HepG2 (cell line): ENCODE data around the gene FAM170A. TPM values are rescaled to one million over a fixed set of nuclear protein-coding genes. Genes with fewer than 3 reads are reported as not detected.

ENCODE experiments used
- ATAC-seq: fragments of 200-7000 bp; cut with Tn5 transposase; 3 replicates; pipeline ENCODE4 v1.9.1; 2020; ENCODE audit warnings: mild to moderate bottlenecking, moderate library complexity
- BruUV-seq: library from RNA; stranded (reverse); fragments of 400-500 nt; replicated peaks from 2 replicates; lab custom pipeline; 2021; lab: Mats Ljungman, UMichigan
- CTCF ChIA-PET: fragments of 300-600 bp; formaldehyde crosslinking; extraction: SDS; loops from one replicate; lab custom pipeline; 2021; ENCODE audit warnings: low total read pairs, inconsistent platforms, low intra/inter-chr PET ratio; lab: Yijun Ruan, JAX
- POLR2A ChIA-PET: fragments of 350-600 bp; sonication (Branson Sonifier 250); formaldehyde crosslinking; loops from one replicate; lab custom pipeline; 2020; ENCODE audit warnings: antibody characterized with exemption, inconsistent platforms; lab: Yijun Ruan, JAX
- DNase-seq: peaks from one replicate; pipeline ENCODE4 v3.0.0-alpha.2; 2015; ENCODE audit warnings: low spot score
- FAIRE-seq: peaks from 3 replicates; lab custom pipeline; 2011; peaks lifted over from hg19 to GRCh38; lab: Jason Lieb, UNC
- H2AFZ ChIP-seq: one replicate; pipeline ENCODE4 v1.6.1; 2011; ENCODE audit warnings: low read length, inconsistent platforms
- H3K27ac ChIP-seq: fragments of 300-600 bp; 3 replicates; pipeline ENCODE4 v1.8.0; 2011; ENCODE audit warnings: mixed run types, mild to moderate bottlenecking, mixed read lengths, low read length, inconsistent platforms; ENCODE audit not compliant: insufficient read depth; ENCODE audit errors: extremely low read length
- H3K27me3 ChIP-seq, 2 experiments: fragments of 200-600 bp in 1 of 2; 2 replicates in 1 of 2; 3 replicates in 1 of 2; pipeline versions ENCODE4 v1.6.0 to v1.8.0; 2011; ENCODE audit warnings: low read length in 2 of 2, mild to moderate bottlenecking in 2 of 2, moderate library complexity in 2 of 2, inconsistent platforms in 1 of 2; ENCODE audit not compliant: insufficient read depth in 2 of 2, control insufficient read depth in 1 of 2
- H3K36me3 ChIP-seq, 2 experiments: fragments of 200-600 bp in 1 of 2; replicated peaks in 1 of 2; 2 replicates in 1 of 2; 3 replicates in 1 of 2; pipeline versions ENCODE4 v1.5.1 to v1.8.0; 2011; ENCODE audit warnings: low read length in 2 of 2, inconsistent platforms in 1 of 2; ENCODE audit not compliant: insufficient read depth in 2 of 2, control insufficient read depth in 1 of 2
- H3K4me1 ChIP-seq: 2 replicates; pipeline ENCODE4 v1.5.1; 2012; ENCODE audit warnings: low read length, inconsistent platforms; ENCODE audit not compliant: insufficient read depth
- H3K4me2 ChIP-seq: 2 replicates; pipeline ENCODE4 v1.6.0; 2011; ENCODE audit warnings: low read depth, low read length, inconsistent platforms
- H3K4me3 ChIP-seq, 3 experiments: fragments of 200-600 bp in 1 of 3; sonication (generic), shearing (Covaris generic) in 1 of 3; replicated peaks in 1 of 3; 2 replicates each; pipeline ENCODE4 v1.5.1; 2011 to 2016; ENCODE audit warnings: low read length in 3 of 3, inconsistent platforms in 2 of 3, low read depth in 2 of 3, mild to moderate bottlenecking in 2 of 3, control low read depth in 1 of 3, mixed read lengths in 1 of 3; ENCODE audit not compliant: insufficient read depth in 1 of 3
- H3K79me2 ChIP-seq: one replicate; pipeline ENCODE4 v1.6.1; 2011; ENCODE audit warnings: low read length, inconsistent platforms; ENCODE audit not compliant: insufficient read depth
- H3K9ac ChIP-seq: 2 replicates; pipeline ENCODE4 v1.6.0; 2011; ENCODE audit warnings: mild to moderate bottlenecking, low read depth, low read length, inconsistent platforms; ENCODE audit not compliant: insufficient read depth
- H3K9me3 ChIP-seq: 2 replicates; pipeline ENCODE4 v1.5.1; 2012; ENCODE audit warnings: mild to moderate bottlenecking, low read length
- H4K20me1 ChIP-seq: 2 replicates; pipeline ENCODE4 v1.6.0; 2011; ENCODE audit warnings: inconsistent platforms, mild to moderate bottlenecking, low read length, moderate library complexity; ENCODE audit not compliant: insufficient read depth
- CREBL2 ChIP-seq: sonication (generic); formaldehyde crosslinking; IDR thresholded peaks from 2 replicates; pipeline ENCODE4 v1.8.1; 2023; ENCODE audit warnings: missing genetic modification reagents, mild to moderate bottlenecking, borderline replicate concordance
- HNF1B ChIP-seq: sonication (generic); formaldehyde crosslinking; IDR thresholded peaks from 2 replicates; pipeline ENCODE4 v1.5.1; 2020; ENCODE audit warnings: mild to moderate bottlenecking, moderate library complexity, missing genetic modification reagents
- RNF219 ChIP-seq: sonication (generic); formaldehyde crosslinking; IDR thresholded peaks from 2 replicates; pipeline ENCODE4 v1.5.0; 2020; ENCODE audit warnings: mild to moderate bottlenecking, missing genetic modification reagents
- SMC3 ChIP-seq: IDR thresholded peaks from 2 replicates; pipeline ENCODE4 v1.6.1; 2011; ENCODE audit warnings: low read length, improper control_type of control experiment
- TP53 ChIP-seq: sonication (generic); formaldehyde crosslinking; conservative IDR thresholded peaks from 2 replicates; pipeline ENCODE4 v1.4.0; 2020; ENCODE audit warnings: missing genetic modification reagents
- ZFP91 ChIP-seq: sonication (generic); formaldehyde crosslinking; IDR thresholded peaks from 2 replicates; pipeline ENCODE4 v1.9.0; 2022; ENCODE audit warnings: missing genetic modification reagents, mild to moderate bottlenecking, borderline replicate concordance
- ZNF17 ChIP-seq: sonication (generic); formaldehyde crosslinking; IDR thresholded peaks from 2 replicates; pipeline ENCODE4 v1.5.0; 2020; ENCODE audit warnings: mild to moderate bottlenecking, missing genetic modification reagents
- ZNF407 ChIP-seq: sonication (generic); formaldehyde crosslinking; IDR thresholded peaks from one replicate; pipeline ENCODE4 v1.5.1; 2020; ENCODE audit warnings: mild to moderate bottlenecking, missing genetic modification reagents; ENCODE audit errors: not compliant biosample characterization
- ZNF468 ChIP-seq: sonication (generic); formaldehyde crosslinking; IDR thresholded peaks from 2 replicates; pipeline ENCODE4 v1.8.0; 2022; ENCODE audit warnings: mild to moderate bottlenecking, moderate library complexity, missing genetic modification reagents
- ZNF605 ChIP-seq: sonication (generic); formaldehyde crosslinking; IDR thresholded peaks from 2 replicates; pipeline ENCODE4 v1.8.0; 2022; ENCODE audit warnings: mild to moderate bottlenecking, missing genetic modification reagents
- WGBS: methylation state at CpG from one replicate; pipeline ENCODE4 v1.1.6; 2017; ENCODE audit warnings: low lambda C conversion rate; 5-methylcytosine and 5-hydroxymethylcytosine counted together
- in situ Hi-C: cut with HindIII; loops from 2 replicates; pipeline ENCODE4 v1.10.0; 2017; ENCODE audit warnings: low pct_unique_long_range_greater_than_20kb; ENCODE audit not compliant: extremely low pct_ligation_motif_present
- intact Hi-C: fragments of 100-400 bp; cut with micrococcal nuclease; formaldehyde crosslinking; loops from one replicate; pipeline ENCODE4 v1.10.0; 2022; ENCODE audit not compliant: unreplicated experiment
- polyA plus RNA-seq, 8 experiments: library from polyadenylated mRNA; depleted of rRNA in 3 of 8; stranded (reverse) in 7 of 8; unstranded in 1 of 8; fragments of >200 nt; fragmentation: Illumina TruSeq in 4 of 8; extraction: Trizol in 4 of 8; gene quantifications; 2 replicates each; pipeline versions ENCODE4 v1.2.1 to v1.2.3, GENCODE V29; 2011 to 2016; ENCODE audit warnings: low read depth in 4 of 8, missing spikeins in 1 of 8, mixed read lengths in 1 of 8; ENCODE audit not compliant: insufficient read depth in 1 of 8
- total RNA-seq, 5 experiments: library from RNA; depleted of rRNA; stranded (reverse); fragments of >200 nt; fragmentation: Illumina TruSeq; extraction: Trizol; gene quantifications; 2 replicates each; pipeline ENCODE4 v1.2.3, GENCODE V29; 2016; ENCODE audit warnings: low read depth in 1 of 5

FAM170A gene
- total and polyA plus RNA-seq, 2 of the 13 experiments (the other 11 are each of a cell fraction or from before 2014, with no cell fraction given), result 0.09 TPM; not detected in 1

GRCh38 chr5:119583684-119584083 lies 45.7 kb upstream of the FAM170A start:
- Histone ChIP-seq H3K4me2 (no peak overlapping the region), H3K9me3 (no peaks in the 10 kb centered on the region), H3K4me1 (no peaks in the 10 kb centered on the region), H3K4me3 (no peak overlapping the region), H3K27ac (no peak overlapping the region), H3K36me3 (no peaks in the 10 kb centered on the region), H3K9ac (no peak overlapping the region), H2AFZ (no peak overlapping the region), H4K20me1 (no peaks in the 10 kb centered on the region), H3K79me2 (no peaks in the 10 kb centered on the region), H3K27me3 (no peaks in the 10 kb centered on the region; a peak in 1 of 5 replicates)
- CTCF ChIA-PET, result no interaction called here
- FAIRE-seq, result no peak
- POLR2A ChIA-PET, result no interaction called here
- ATAC-seq, result no peak
- no peak for DNase-seq
- in situ Hi-C loops (no loop called here), intact Hi-C loops (no loop called here)
- WGBS, result 0% methylated on average over 3 of the region's 3 CpGs
- BruUV-seq, result no TSS peak
- TF ChIP-seq HNF1B (CRISPR knock-in tag) (no peak), ZNF407 (CRISPR knock-in tag) (no peak), SMC3 (no peak), RNF219 (CRISPR knock-in tag) (no peak), ZFP91 (CRISPR knock-in tag) (no peak), ZNF17 (CRISPR knock-in tag) (no peak), ZNF468 (no peak), CREBL2 (no peak), ZNF605 (CRISPR knock-in tag) (no peak), TP53 (CRISPR knock-in tag) (no peak)
